ENCODE results near the gene CPTP.

Gene CPTP

GRCh38 chr1:1351511-1352427 is 27.2 kb downstream of the CPTP start:
- no peak for DNase-seq (ENCODE audit: low read depth)

GRCh38 chr1:1352786-1353388 is 28.3 kb downstream of the CPTP start:
- no peak for DNase-seq (ENCODE audit: low read depth)

- no peak for DNase-seq (ENCODE audit: low read depth)
These were observed 29.0 kb downstream of the CPTP start for GRCh38 chr1:1353389-1354151.

- no peak for DNase-seq (ENCODE audit: low read depth)
These were observed 30.0 kb downstream of the CPTP start for GRCh38 chr1:1354271-1355247.

GRCh38 chr1:1355416-1355815 is 30.8 kb downstream of the CPTP start:
- no peak for DNase-seq (ENCODE audit: low read depth)

- no peak for DNase-seq (ENCODE audit: low read depth)
These were observed 31.7 kb downstream of the CPTP start for GRCh38 chr1:1356166-1356795.

- DNase-seq (ENCODE audit: low read depth): no peak
These were observed 32.3 kb downstream of the CPTP start for GRCh38 chr1:1356796-1357401.

- DNase-seq (ENCODE audit: low read depth): no peak
These were observed 33.4 kb downstream of the CPTP start for GRCh38 chr1:1357871-1358432.

- DNase-seq (ENCODE audit: low read depth): no peak
These were observed 34.0 kb downstream of the CPTP start, which contains the start of gene MXRA8 for GRCh38 chr1:1358433-1359271. TSS of gene MXRA8 (minus strand) at chr1:1358555. CDS start at chr1:1358504, 51 bp downstream.

GRCh38 chr1:1359308-1359663 is 34.7 kb downstream of the CPTP start:
- no peak for DNase-seq (ENCODE audit: low read depth)

- no peak for DNase-seq (ENCODE audit: low read depth)
These were observed 35.3 kb downstream of the CPTP start for GRCh38 chr1:1359664-1360468.

GRCh38 chr1:1360506-1361169 is 36.0 kb downstream of the CPTP start:
- peak; percentile 91 for DNase-seq (ENCODE audit: low read depth)

- no peak for DNase-seq (ENCODE audit: low read depth)
These were observed 36.8 kb downstream of the CPTP start for GRCh38 chr1:1361233-1361981.

- DNase-seq (ENCODE audit: low read depth): no peak
These were observed 37.4 kb downstream of the CPTP start for GRCh38 chr1:1361982-1362423.

GRCh38 chr1:1364266-1364665 is 39.7 kb downstream of the CPTP start:
- DNase-seq (ENCODE audit: low read depth): no peak

- no peak for DNase-seq (ENCODE audit: low read depth)
These were observed 41.5 kb downstream of the CPTP start for GRCh38 chr1:1365875-1366698.
